ENCODE data around the gene TAS2R42.

The TAS2R42 gene

GRCh38 chr12:11186837-11187236 is at the start of gene TAS2R42:
TAS2R42 (minus strand) TSS chr12:11186937; CDS start chr12:11186937, 0 bp downstream.
- no peak for DNase-seq (ENCODE audit: low read depth)

- DNase-seq (ENCODE audit: low read depth), result no peak
Measured at GRCh38 chr12:11233532-11233931, 46.8 kb upstream of the TAS2R42 start.

GRCh38 chr12:11228296-11228879 is 41.7 kb upstream of the TAS2R42 start:
- DNase-seq (ENCODE audit: low read depth), result no peak

GRCh38 chr12:11227373-11227772 is 40.6 kb upstream of the TAS2R42 start:
- no peak for DNase-seq (ENCODE audit: low read depth)

- DNase-seq (ENCODE audit: low read depth), result no peak
Measured at GRCh38 chr12:11209113-11209512, 22.4 kb upstream of the TAS2R42 start.

- no peak for DNase-seq (ENCODE audit: low read depth)
Measured at GRCh38 chr12:11204173-11204572, 17.4 kb upstream of the TAS2R42 start.

GRCh38 chr12:11202811-11203210 is 16.1 kb upstream of the TAS2R42 start:
- no peak for DNase-seq (ENCODE audit: low read depth)

- no peak for DNase-seq (ENCODE audit: low read depth)
Measured at GRCh38 chr12:11183011-11183410, 3.7 kb downstream of the TAS2R42 start.

- DNase-seq (ENCODE audit: low read depth), result no peak
Measured at GRCh38 chr12:11182529-11182928, 4.2 kb downstream of the TAS2R42 start.

GRCh38 chr12:11178250-11178649 is 8.5 kb downstream of the TAS2R42 start:
- no peak for DNase-seq (ENCODE audit: low read depth)

GRCh38 chr12:11174022-11174421 is 12.7 kb downstream of the TAS2R42 start:
- no peak for DNase-seq (ENCODE audit: low read depth)

- DNase-seq (ENCODE audit: low read depth), result no peak
Measured at GRCh38 chr12:11171969-11172675, 14.6 kb downstream of the TAS2R42 start.

GRCh38 chr12:11171145-11171968 is 15.4 kb downstream of the TAS2R42 start, which contains the start of gene SMIM10L1:
SMIM10L1 (plus strand) TSS chr12:11171194; CDS start chr12:11171357, 163 bp downstream.
- peak; percentile 80 for DNase-seq (ENCODE audit: low read depth)

GRCh38 chr12:11170810-11171144 is 16.0 kb downstream of the TAS2R42 start:
- no peak for DNase-seq (ENCODE audit: low read depth)

- no peak for DNase-seq (ENCODE audit: low read depth)
Measured at GRCh38 chr12:11166300-11166699, 20.4 kb downstream of the TAS2R42 start.

GRCh38 chr12:11164384-11164783 is 22.4 kb downstream of the TAS2R42 start:
- DNase-seq (ENCODE audit: low read depth), result no peak

- no peak for DNase-seq (ENCODE audit: low read depth)
Measured at GRCh38 chr12:11162502-11162901, 24.2 kb downstream of the TAS2R42 start.

GRCh38 chr12:11158885-11159444 is 27.8 kb downstream of the TAS2R42 start:
- no peak for DNase-seq (ENCODE audit: low read depth)

- no peak for DNase-seq (ENCODE audit: low read depth)
Measured at GRCh38 chr12:11154400-11154925, 32.3 kb downstream of the TAS2R42 start.

- DNase-seq (ENCODE audit: low read depth), result no peak
Measured at GRCh38 chr12:11152725-11153124, 34.0 kb downstream of the TAS2R42 start.

- DNase-seq (ENCODE audit: low read depth), result no peak
Measured at GRCh38 chr12:11150832-11151231, 35.9 kb downstream of the TAS2R42 start.

- no peak for DNase-seq (ENCODE audit: low read depth)
Measured at GRCh38 chr12:11147420-11147819, 39.3 kb downstream of the TAS2R42 start.

All from activated T-helper 9 cell treated with anti-CD3 and anti-CD28 coated beads, Interleukin-2, amount 50 U/mL, for 16 hours (primary cell).